ENCODE results near the gene LRRK1. TPM values are rescaled to one million over a fixed set of nuclear protein-coding genes. Genes with fewer than 3 reads are reported as not detected.
A peak's percentile ranks its signal among the peaks of the same experiment; 100 is the strongest.

LRRK1 gene
- polyA plus RNA-seq, 1 of the 3 experiments (the other 2 are of a cell fraction): 6.9 TPM

DNA sequence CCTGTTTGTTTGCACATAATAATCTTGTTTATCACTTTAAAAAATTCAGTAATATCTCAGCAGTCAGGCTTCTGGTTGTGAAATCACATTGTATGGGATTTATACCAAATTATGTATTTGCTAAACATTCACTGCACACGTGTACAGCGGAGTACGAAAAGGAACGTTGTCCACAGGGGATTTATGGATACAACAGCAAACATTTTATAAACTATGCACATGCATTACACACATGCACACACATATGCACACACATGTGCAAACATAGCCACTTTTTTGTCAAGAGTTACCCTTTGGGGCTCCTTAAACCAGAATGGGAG lies 150.5 kb downstream of the LRRK1 start:
- Histone ChIP-seq H3K9ac (no peak overlapping the region), H3K4me3 (ENCODE audit: low read depth in 2 of 2, low read length in 1 of 2) (no peak overlapping the region), H3K27me3 (ENCODE audit: insufficient read depth) (no peaks in the 10 kb centered on the region), H2AFZ (ENCODE audit: low read depth) (no peak overlapping the region), H3F3A (replicated peaks; ENCODE audit: insufficient read depth) (peaks cover 5% of the 10 kb centered on the region), H3K27ac (ENCODE audit: low read depth in 2 of 2, low read length in 1 of 2) (peak overlapping the region in 1 of 2 experiments; percentile 87; a peak in 1 of 4 replicates), H4K20me1 (ENCODE audit: insufficient read depth) (no peaks in the 10 kb centered on the region), H3K4me2 (no peak overlapping the region), H3K79me2 (ENCODE audit: insufficient read depth) (no peaks in the 10 kb centered on the region), H3K36me3 (replicated peaks in 1 of 2; ENCODE audit: control insufficient read depth in 1 of 2, insufficient read depth in 2 of 2, low read length in 1 of 2) (peaks cover 0 to 2% of the 10 kb centered on the region in 2 experiments), H3K9me3 (no peaks in the 10 kb centered on the region), H3K4me1 (ENCODE audit: control insufficient read depth in 1 of 2, insufficient read depth in 2 of 2, low read depth in 1 of 2, low read length in 1 of 2) (peaks cover 12 to 21% of the 10 kb centered on the region in 2 experiments; a peak in 3 of 4 replicates), H3K9me2 (no peaks in the 10 kb centered on the region)
- no peak for TF ChIP-seq TCF12 (IDR thresholded peaks at IDR 0.05)
- DNase-seq: no peak
- ChIA-PET CTCF (interaction anchor here (0.9 to 1.4 kb wide), 5 partner anchors 9 to 189 kb away, joined by 3 to 5 read pairs (median 3); no protein-coding TSS in a partner anchor), POLR2A (no interaction called here)
- WGBS (ENCODE audit: low lambda C conversion rate): 95% methylated on average over 4 of the region's 4 CpGs

- CTCF ChIA-PET: interaction anchor here (1.0 to 1.4 kb wide), 4 partner anchors 10 to 188 kb away, joined by 3 to 5 read pairs (median 3); no protein-coding TSS in a partner anchor
- no peaks in the 10 kb centered on the region for H3K9me3 ChIP-seq
- H3K36me3 ChIP-seq (replicated peaks in 1 of 2; ENCODE audit: control insufficient read depth in 1 of 2, insufficient read depth in 2 of 2, low read length in 1 of 2): peaks cover 0 to 2% of the 10 kb centered on the region in 2 experiments
- POLR2A ChIA-PET: no interaction called here
- no peaks in the 10 kb centered on the region for H4K20me1 ChIP-seq (ENCODE audit: insufficient read depth)
- H3K9ac ChIP-seq: peak overlapping the region; percentile 68
- no peak for DNase-seq
- peak overlapping the region; percentile 87; the same call in 1 of the 2 replicates for H2AFZ ChIP-seq (ENCODE audit: low read depth)
- 93% methylated on average over 6 of the region's 6 CpGs for WGBS (ENCODE audit: low lambda C conversion rate)
- peaks cover 12 to 17% of the 10 kb centered on the region in 2 experiments; a peak in 3 of 4 replicates for H3K4me1 ChIP-seq (ENCODE audit: control insufficient read depth in 1 of 2, insufficient read depth in 2 of 2, low read depth in 1 of 2, low read length in 1 of 2)
- TF ChIP-seq SIN3A (IDR thresholded peaks at IDR 0.05; ENCODE audit: borderline replicate concordance, low read depth, low read length) (no peak), PBX3 (IDR thresholded peaks at IDR 0.05) (no peak), TEAD4 (IDR thresholded peaks at IDR 0.05; ENCODE audit: borderline replicate concordance, insufficient read depth) (no peak), SMC3 (IDR thresholded peaks at IDR 0.05; ENCODE audit: low read depth, low read length) (no peak), RAD21 (IDR thresholded peaks at IDR 0.05; ENCODE audit: low read length) (no peak), GATA2 (CRISPR knock-in tag; IDR thresholded peaks at IDR 0.05) (no peak), NRF1 (IDR thresholded peaks at IDR 0.05; ENCODE audit: low read depth, low read length) (no peak), CTCF (IDR thresholded peaks at IDR 0.05) (no peak), EP300 (IDR thresholded peaks at IDR 0.05; ENCODE audit: borderline replicate concordance in 1 of 2, low read depth in 1 of 2, low read length in 1 of 2) (no peak), MXI1 (IDR thresholded peaks at IDR 0.05; ENCODE audit: low read depth, low read length) (no peak), RXRA (IDR thresholded peaks at IDR 0.05; ENCODE audit: borderline replicate concordance, low read depth) (no peak), EZH2phosphoT487 (IDR thresholded peaks at IDR 0.05; ENCODE audit: borderline replicate concordance, low read depth) (no peak), FOSL2 (IDR thresholded peaks at IDR 0.05; ENCODE audit: borderline replicate concordance, low read depth) (no peak), USF2 (IDR thresholded peaks at IDR 0.05; ENCODE audit: borderline replicate concordance, low read depth, low read length) (no peak), JUND (IDR thresholded peaks at IDR 0.05) (no peak), GABPA (IDR thresholded peaks at IDR 0.05; ENCODE audit: low read depth) (no peak), YY1 (IDR thresholded peaks at IDR 0.05; ENCODE audit: low read depth) (no peak)
- TF ChIP-seq, protein P1, sequence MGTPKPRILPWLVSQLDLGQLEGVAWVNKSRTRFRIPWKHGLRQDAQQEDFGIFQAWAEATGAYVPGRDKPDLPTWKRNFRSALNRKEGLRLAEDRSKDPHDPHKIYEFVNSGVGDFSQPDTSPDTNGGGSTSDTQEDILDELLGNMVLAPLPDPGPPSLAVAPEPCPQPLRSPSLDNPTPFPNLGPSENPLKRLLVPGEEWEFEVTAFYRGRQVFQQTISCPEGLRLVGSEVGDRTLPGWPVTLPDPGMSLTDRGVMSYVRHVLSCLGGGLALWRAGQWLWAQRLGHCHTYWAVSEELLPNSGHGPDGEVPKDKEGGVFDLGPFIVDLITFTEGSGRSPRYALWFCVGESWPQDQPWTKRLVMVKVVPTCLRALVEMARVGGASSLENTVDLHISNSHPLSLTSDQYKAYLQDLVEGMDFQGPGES (IDR thresholded peaks at IDR 0.05; ENCODE audit: low read depth, low read length): no peak
- TF ChIP-seq, protein P2, sequence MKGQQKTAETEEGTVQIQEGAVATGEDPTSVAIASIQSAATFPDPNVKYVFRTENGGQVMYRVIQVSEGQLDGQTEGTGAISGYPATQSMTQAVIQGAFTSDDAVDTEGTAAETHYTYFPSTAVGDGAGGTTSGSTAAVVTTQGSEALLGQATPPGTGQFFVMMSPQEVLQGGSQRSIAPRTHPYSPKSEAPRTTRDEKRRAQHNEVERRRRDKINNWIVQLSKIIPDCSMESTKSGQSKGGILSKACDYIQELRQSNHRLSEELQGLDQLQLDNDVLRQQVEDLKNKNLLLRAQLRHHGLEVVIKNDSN (IDR thresholded peaks at IDR 0.05; ENCODE audit: borderline replicate concordance, low read depth): no peak
- H3K27ac ChIP-seq (ENCODE audit: low read depth in 2 of 2, low read length in 1 of 2): peak overlapping the region; percentile 55 to 87; a peak in 3 of 4 replicates
- no peak overlapping the region for H3K4me3 ChIP-seq (ENCODE audit: low read depth in 2 of 2, low read length in 1 of 2)
- H3K9me2 ChIP-seq: no peaks in the 10 kb centered on the region
- H3K27me3 ChIP-seq (ENCODE audit: insufficient read depth): no peaks in the 10 kb centered on the region
- H3K4me2 ChIP-seq: 0 out of 2 replicates have a peak overlapping the region, but pooled peaks have one; percentile 55
- peaks cover 5% of the 10 kb centered on the region for H3F3A ChIP-seq (replicated peaks; ENCODE audit: insufficient read depth)
- no peaks in the 10 kb centered on the region for H3K79me2 ChIP-seq (ENCODE audit: insufficient read depth)
These were observed 150.9 kb downstream of the LRRK1 start for GRCh38 chr15:101070024-101070423.
